NB4 (cell line): Measurements from ENCODE around the gene SLC7A5.

Experiments used
- POLR2A ChIP-seq: IDR thresholded peaks from 2 replicates; pipeline ENCODE4 v1.6.1; 2011; ENCODE audit warnings: mild to moderate bottlenecking; ENCODE audit not compliant: insufficient read length; ENCODE audit errors: extremely low read depth
- TF ChIP-seq, protein P1 (sequence below): IDR thresholded peaks from one replicate; pipeline ENCODE4 v1.5.1; 2012; ENCODE audit warnings: low read depth, low read length

DNA sequence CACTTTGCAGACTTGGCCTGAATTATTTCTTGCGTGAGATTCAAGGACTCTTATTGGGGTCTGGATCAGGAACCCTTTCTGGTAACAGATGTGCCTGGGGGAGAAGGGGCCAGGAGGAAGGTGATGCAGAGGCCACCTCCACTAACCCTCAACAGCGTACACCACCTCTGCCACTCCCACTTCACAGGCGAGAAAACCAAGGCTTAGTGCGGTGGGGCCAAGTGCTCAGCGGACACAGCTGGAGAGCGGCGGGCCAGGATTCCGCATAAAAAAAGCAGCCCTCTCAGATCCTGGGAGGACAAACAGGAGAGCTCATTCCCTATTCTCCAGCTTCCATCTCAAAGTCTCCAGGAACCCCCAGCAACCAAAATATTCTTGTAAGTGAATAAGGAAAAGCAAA, 51.4 kb downstream of the SLC7A5 start:
- TF ChIP-seq, protein P1, sequence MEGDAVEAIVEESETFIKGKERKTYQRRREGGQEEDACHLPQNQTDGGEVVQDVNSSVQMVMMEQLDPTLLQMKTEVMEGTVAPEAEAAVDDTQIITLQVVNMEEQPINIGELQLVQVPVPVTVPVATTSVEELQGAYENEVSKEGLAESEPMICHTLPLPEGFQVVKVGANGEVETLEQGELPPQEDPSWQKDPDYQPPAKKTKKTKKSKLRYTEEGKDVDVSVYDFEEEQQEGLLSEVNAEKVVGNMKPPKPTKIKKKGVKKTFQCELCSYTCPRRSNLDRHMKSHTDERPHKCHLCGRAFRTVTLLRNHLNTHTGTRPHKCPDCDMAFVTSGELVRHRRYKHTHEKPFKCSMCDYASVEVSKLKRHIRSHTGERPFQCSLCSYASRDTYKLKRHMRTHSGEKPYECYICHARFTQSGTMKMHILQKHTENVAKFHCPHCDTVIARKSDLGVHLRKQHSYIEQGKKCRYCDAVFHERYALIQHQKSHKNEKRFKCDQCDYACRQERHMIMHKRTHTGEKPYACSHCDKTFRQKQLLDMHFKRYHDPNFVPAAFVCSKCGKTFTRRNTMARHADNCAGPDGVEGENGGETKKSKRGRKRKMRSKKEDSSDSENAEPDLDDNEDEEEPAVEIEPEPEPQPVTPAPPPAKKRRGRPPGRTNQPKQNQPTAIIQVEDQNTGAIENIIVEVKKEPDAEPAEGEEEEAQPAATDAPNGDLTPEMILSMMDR = no peak
- no peak for TF ChIP-seq POLR2A
